SK-N-MC (cell line): ENCODE measurements around the gene FLRT2.

ENCODE experiments used
- EZH2 ChIP-seq: fragments of 200-600 bp; sonication (generic); IDR thresholded peaks from one replicate; pipeline ENCODE4 v1.6.1; 2017; ENCODE audit warnings: antibody characterized with exemption
- POLR2AphosphoS5 ChIP-seq: IDR thresholded peaks from 2 replicates; pipeline ENCODE4 v1.6.1; 2012; ENCODE audit warnings: mild to moderate bottlenecking, low read depth, low read length, borderline replicate concordance

- TF ChIP-seq EZH2: no peak
- no peak for TF ChIP-seq POLR2AphosphoS5
These were observed 2.6 kb downstream of the FLRT2 start for GRCh38 chr14:85532374-85533022.
